SK-N-SH (cell line): Measurements from ENCODE around the gene TMEM87B.
"Not testable (repeated sequence)": the region's sequence is repeated elsewhere in the genome, so short reads cannot be mapped to it uniquely, and the experiment has no call there.

Source experiments
- CHD2 ChIP-seq: fragments of 150-350 bp; IDR thresholded peaks from 2 replicates; pipeline ENCODE4 v1.6.1; 2018; ENCODE audit warnings: low read length; ENCODE audit not compliant: partially characterized antibody
- CTCF ChIP-seq: fragments of 200-600 bp; sonication (generic); IDR thresholded peaks from 2 replicates; pipeline ENCODE4 v1.6.1; 2017; ENCODE audit warnings: antibody characterized with exemption, mild to moderate bottlenecking, moderate library complexity
- EP300 ChIP-seq, 2 experiments: IDR thresholded peaks; 2 replicates each; pipeline versions ENCODE4 v1.4.0 to v1.6.1; 2012; ENCODE audit warnings: borderline replicate concordance in 1 of 2, low read depth in 1 of 2, low read length in 1 of 2
- EZH2phosphoT487 ChIP-seq: fragments of 200-600 bp; sonication (generic); IDR thresholded peaks from 2 replicates; pipeline ENCODE4 v1.6.1; 2017; ENCODE audit warnings: low read depth, mixed run types, mild to moderate bottlenecking, antibody characterized with exemption, moderate library complexity, borderline replicate concordance
- FOXM1 ChIP-seq: IDR thresholded peaks from 2 replicates; pipeline ENCODE4 v1.4.0; 2012; ENCODE audit warnings: low read depth, mild to moderate bottlenecking
- GABPA ChIP-seq: IDR thresholded peaks from 2 replicates; pipeline ENCODE4 v1.4.0; 2012; ENCODE audit warnings: low read depth, mild to moderate bottlenecking
- MXI1 ChIP-seq: IDR thresholded peaks from 2 replicates; pipeline ENCODE4 v1.6.1; 2012; ENCODE audit warnings: mild to moderate bottlenecking, low read depth, low read length, improper control_type of control experiment
- NRF1 ChIP-seq: IDR thresholded peaks from 2 replicates; pipeline ENCODE4 v1.6.1; 2012; ENCODE audit warnings: low read depth, mild to moderate bottlenecking, low read length
- POLR2AphosphoS5 ChIP-seq: IDR thresholded peaks from 2 replicates; pipeline ENCODE4 v1.6.1; 2012; ENCODE audit warnings: low read depth, low read length
- RAD21 ChIP-seq: IDR thresholded peaks from 2 replicates; pipeline ENCODE4 v1.6.1; 2012; ENCODE audit warnings: mild to moderate bottlenecking, low read length
- REST ChIP-seq: IDR thresholded peaks from 2 replicates; pipeline ENCODE4 v1.6.1; 2012; ENCODE audit warnings: mild to moderate bottlenecking, low read depth, low read length, moderate library complexity
- RFX5 ChIP-seq: IDR thresholded peaks from 2 replicates; pipeline ENCODE4 v1.6.1; 2012; ENCODE audit warnings: mild to moderate bottlenecking, improper control_type of control experiment, low read length
- RXRA ChIP-seq: IDR thresholded peaks from 2 replicates; pipeline ENCODE4 v1.4.0; 2012; ENCODE audit warnings: low read depth, mild to moderate bottlenecking, borderline replicate concordance

- TF ChIP-seq MXI1; CTCF; POLR2AphosphoS5; RAD21; RFX5; EZH2phosphoT487; REST; FOXM1; CHD2; RXRA; NRF1; GABPA; EP300 (IDR thresholded peaks at IDR 0.05; ENCODE audit: borderline replicate concordance in 1 of 2, low read depth in 1 of 2, low read length in 1 of 2): not testable (repeated sequence)
Measured at GRCh38 chr2:112139033-112139614, 84.1 kb downstream of the TMEM87B start.
